ENCODE results near the gene HYAL2.
A peak's percentile ranks its signal among the peaks of the same experiment; 100 is the strongest.

The HYAL2 gene

DNA sequence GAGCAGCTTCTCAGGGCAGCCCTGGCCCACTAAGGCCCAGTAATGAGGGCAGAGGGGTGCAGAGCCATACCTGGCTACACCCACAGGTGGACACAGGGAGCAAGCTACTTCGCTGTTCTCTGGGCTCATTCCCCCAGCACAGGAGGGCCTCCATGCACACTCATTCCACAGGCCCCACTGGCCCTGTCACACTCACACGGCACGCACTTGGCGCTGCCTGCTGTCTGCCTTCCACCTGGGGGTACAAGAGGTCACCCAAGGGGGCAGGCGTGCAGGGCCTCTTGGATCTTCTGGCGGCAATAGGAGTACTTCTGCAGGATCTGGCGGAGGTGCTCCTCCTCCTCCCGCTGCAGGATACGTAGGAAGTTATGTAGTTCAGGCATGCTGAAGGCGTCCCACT is 7.8 kb upstream of the HYAL2 start:
- no peak for DNase-seq (ENCODE audit: low spot score)

DNA sequence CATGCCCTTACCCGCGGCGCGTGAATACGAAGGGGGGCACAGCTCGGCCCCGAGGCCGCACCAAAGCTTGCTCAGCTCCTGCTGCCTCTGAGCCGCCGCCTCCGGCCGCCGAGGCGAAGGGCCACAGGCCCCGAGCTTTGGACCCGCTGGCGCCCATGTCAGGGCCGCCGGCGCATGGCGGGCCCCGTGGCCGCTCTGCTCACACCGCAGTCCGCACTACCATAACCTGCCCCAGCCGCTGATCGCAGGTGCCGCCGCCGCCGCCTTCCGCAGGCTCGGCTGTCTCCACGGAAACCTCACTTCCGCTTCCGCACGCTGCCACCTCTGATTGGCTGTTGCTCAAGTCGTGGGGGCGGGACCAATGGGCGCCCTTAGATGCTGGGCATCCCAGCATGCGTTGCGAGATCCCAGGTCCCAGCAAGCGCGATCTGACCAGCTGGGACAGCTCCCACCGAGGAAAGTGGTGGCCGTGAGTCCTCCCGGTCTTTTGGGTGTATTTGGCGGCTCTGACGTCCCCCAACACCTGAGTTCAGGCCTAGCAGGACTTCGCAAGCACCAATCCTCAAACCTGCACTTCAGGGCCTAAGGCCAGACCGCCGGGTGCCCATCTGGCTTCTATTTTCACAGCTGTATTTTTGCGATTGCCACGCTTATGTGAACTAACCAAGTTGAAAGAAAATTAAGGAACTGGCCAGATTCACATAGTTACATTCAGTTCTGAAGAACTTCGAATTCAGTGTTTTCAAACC is 5.6 kb upstream of the HYAL2 start, which contains the start of gene TUSC2:
TSS of gene TUSC2 (minus strand) at position 281 of the 749 bp plus-strand sequence. CDS start at position 157, 124 bp downstream.
- peak; percentile 97 for DNase-seq (ENCODE audit: low spot score)

GRCh38 chr3:50327129-50327528 is 4.6 kb upstream of the HYAL2 start:
- DNase-seq (ENCODE audit: low spot score) = no peak

GRCh38 chr3:50326182-50326541 is 3.6 kb upstream of the HYAL2 start:
- no peak for DNase-seq (ENCODE audit: low spot score)

GRCh38 chr3:50325497-50326181 is 3.1 kb upstream of the HYAL2 start:
- no peak for DNase-seq (ENCODE audit: low spot score)

DNA sequence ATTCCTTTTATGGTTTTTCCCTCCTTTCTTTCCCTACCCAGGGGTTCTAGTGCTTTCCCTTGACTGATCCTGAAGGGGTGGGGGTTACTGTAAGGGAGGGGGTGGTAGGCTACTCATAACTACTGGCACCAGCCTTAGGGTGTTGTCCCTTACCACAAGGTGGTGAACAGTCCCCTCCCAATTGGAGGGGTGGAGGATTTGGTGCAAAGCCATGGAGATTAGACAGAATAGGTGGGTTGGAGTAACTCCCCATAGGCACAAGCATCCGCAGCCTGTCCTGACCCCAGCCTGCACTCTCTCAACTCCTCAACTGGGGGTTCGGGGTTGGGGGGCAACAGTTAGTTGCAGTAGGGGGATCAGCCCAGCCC is 2.6 kb upstream of the HYAL2 start:
- no peak for DNase-seq (ENCODE audit: low spot score)

DNA sequence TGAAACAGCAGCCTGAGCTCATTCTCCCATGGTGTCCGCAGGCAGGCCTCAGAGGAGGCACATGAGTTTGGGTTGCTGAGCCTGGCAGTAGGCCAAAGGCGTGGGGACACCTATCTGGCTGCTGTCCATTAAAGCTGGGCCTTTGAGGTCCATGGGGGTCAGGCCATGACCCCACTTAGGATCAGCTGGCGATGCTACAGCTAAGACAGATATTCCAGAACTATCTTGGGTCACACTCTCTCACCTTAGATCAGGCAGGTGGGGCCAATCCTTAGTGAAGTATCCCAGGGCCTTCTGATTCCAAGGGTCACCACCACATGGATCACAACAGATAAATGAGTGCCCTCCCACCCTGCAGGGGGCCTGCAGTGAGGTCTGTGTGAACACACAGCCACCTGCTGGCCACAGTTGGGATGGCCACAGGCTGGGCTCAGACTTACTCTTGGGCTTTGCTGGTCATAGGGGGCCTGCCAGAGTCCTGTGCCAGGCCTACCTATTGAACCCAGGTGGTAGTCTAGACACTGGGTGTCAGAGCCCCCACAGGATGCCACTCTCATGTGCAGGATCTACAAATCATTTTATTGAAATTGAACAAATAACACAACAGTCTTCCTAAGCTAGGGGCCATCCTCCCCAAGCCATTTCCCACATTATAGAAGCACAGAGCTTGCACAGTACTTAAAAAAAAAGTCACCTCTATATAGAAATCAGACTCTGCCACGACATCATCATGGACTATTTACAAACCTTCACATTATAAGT is 2.0 kb upstream of the HYAL2 start:
- peak; percentile 64 for DNase-seq (ENCODE audit: low spot score)

DNA sequence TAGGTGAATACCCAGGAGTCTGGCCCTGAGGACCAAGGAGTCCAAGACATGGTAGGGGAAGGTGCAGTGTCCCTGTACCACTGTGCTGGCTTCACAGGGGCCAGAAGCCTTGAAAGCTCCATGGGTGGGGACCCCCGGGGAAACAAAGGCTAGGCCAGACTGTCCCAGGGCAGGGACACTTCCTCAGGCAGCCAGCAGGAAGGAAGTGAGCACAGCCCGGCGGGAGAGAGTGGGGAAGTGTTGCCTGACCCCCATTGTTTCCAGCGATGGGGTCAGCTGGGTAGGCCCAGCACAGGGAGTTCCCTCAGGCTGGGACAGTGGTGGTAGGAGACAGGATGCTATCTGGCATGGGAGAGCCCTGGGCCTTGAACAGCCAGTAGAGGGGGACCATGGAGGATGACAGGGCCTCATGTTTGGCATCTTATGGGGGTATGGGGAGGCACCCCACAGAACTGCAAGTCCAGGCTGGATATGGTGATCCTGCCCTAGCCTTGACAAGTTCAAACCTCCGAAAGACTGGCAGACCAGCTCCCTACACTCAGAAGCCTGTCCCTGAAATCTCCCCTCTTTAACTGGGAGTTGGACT is 1.2 kb upstream of the HYAL2 start:
- DNase-seq (ENCODE audit: low spot score) = no peak

DNA sequence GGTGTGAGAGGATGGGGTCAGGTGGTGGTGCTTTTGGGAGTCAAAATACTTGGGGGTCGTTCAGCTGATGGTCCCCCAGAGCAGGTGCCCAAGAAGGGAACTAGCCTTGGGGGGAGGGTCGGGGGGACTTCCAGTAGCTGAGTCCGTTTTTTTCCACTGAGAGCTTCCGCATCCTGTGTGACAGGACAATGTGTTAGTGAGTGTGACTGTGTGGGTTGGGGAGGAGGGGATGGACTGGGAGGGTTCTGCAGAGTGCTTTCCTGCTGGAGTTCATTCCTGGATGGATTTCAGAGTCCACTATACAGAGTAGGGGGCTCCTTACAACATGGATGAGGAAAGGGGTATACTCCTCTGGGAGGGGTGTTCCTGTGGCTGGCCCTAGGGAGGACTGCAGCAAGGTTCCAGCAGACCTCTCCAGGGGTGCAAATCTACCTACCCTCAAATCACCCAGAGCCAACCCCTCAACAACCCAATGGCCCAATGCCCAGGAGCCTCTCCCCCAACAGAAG is 601 bp upstream of the HYAL2 start:
- no peak for DNase-seq (ENCODE audit: low spot score)

- DNase-seq (ENCODE audit: low spot score) = no peak
Observed at GRCh38 chr3:50322115-50322385, 495 bp downstream of the HYAL2 start.

DNA sequence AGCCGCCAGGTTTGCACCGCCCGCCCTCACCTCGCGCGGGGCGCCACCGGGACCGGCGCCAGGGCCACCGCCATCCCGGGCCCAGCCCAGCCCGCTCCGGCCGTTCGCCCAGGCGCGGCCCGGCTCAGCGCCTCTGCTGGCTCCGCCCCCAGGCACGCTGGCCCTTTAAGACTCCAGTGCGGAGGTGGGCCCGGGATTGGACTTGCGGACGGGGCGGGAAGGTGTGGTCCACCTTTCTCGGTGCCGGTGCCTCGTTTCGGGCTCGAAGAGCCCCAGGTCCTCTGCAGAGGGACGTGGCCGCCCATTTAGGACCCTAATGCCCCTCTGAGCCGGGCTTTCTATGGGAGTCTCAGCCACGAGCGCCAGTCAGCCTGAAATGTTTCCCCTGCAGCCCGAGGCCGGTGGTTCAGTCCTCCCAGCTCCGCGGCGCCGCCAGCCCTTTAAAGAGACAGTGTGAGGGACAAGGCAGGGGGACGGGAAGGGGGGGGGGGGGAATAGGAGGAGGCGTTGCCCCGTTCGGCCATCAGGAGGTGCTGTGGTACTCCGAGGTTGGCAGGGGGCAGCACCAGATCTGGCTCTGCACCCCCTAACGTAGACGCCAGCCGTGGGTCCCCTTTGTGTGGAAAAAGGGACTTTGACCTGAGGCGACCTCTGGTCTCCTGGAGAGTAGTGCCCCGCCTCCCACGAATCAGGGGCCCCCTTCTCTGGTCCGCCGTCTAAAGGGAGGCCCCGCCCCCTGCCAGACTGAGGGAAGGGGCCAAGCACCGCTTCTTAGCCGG is 1.0 kb downstream of the HYAL2 start:
- DNase-seq (ENCODE audit: low spot score) = peak; percentile 84

DNA sequence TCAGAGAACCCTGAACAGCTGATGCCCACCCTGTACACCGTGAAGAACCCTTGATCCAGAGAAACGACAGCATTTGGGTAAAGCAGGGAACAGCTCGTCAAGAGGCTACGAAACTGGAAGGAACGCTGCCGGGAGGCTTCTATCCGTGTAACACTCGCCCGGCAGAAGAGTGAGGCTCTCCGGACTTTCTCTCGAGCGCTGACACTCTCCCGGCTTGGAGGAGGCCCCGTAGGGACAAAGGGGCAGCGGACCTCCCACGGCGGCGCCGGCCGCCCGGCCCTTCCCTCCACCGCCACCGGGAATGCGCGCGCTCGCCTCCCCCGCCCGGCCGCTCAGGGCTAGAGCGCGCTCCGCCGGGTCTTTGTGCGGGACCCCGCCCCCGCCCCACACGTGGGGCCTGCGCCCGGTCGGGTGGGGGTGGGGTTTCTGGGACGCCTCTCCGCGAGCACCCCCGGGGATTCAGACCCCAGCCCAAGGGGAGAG is 1.7 kb downstream of the HYAL2 start:
- peak; percentile 55 for DNase-seq (ENCODE audit: low spot score)

- no peak for DNase-seq (ENCODE audit: low spot score)
Observed at GRCh38 chr3:50319894-50320625, 2.5 kb downstream of the HYAL2 start.

GRCh38 chr3:50319181-50319893 is 3.2 kb downstream of the HYAL2 start:
- DNase-seq (ENCODE audit: low spot score) = no peak

- DNase-seq (ENCODE audit: low spot score) = no peak
Observed at GRCh38 chr3:50318615-50319014, 3.9 kb downstream of the HYAL2 start.

- no peak for DNase-seq (ENCODE audit: low spot score)
Observed at GRCh38 chr3:50318163-50318562, 4.4 kb downstream of the HYAL2 start.

GRCh38 chr3:50317300-50317699 is 5.2 kb downstream of the HYAL2 start:
- no peak for DNase-seq (ENCODE audit: low spot score)

DNA sequence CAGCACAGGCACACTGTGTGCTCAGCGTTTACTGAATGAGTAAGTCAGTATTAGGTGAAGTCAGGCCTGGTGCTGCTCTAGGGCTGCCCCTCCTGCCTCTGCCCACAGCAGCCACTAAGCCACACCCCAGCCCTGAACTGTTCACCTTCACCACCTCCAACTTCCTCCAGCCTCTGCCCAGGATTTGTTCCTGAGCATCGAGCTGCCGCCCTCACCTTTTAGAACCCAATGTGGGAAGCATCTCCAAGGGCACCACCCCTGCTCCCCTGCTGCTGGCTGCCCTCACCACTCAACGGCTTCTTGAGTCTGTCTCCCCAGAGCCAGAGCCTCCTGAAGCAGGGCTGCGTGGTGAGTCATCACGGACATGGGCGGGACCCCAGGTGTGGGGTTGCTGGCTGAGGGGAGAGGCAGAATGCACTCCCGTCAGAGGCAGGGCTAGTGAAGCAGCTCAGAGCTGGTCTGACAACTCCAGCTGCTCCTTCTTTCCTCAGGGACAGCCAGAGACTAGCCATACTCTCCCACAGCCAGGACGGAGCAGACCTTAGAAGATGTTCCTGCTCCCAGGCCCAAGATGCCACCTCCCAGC is 5.8 kb downstream of the HYAL2 start:
- DNase-seq (ENCODE audit: low spot score) = peak; percentile 61

DNA sequence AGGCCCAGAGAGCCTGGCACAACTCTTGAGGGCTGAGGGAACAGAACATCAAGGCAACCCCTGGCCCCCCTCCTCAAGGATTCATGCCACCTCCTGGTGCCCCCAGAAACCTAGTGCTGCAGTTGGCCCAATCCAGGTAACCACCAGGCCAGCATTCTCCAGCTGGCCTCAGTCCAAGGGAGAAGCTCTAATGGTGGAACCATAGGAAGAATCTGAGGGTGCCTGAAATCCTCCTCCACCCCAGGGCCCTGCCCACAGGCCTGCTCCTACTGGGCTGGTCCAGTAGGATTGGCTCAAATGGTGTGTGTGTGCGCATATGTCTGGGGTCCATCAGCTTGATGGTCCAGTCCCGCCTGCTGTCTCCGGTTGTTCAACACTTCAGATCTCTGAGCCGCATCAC is 7.7 kb downstream of the HYAL2 start:
- DNase-seq (ENCODE audit: low spot score) = no peak

- no peak for DNase-seq (ENCODE audit: low spot score)
Observed at GRCh38 chr3:50314342-50314741, 8.2 kb downstream of the HYAL2 start.
